NCI-H1694 (cell line): ENCODE results near the gene UBAC1.
"Not testable (repeated sequence)": the region's sequence is repeated elsewhere in the genome, so short reads cannot be mapped to it uniquely, and the experiment has no call there.

Experiments used
- DNase-seq: peaks from one replicate; lab custom pipeline; 2025; lab: John Stamatoyannopoulos, UW

Gene UBAC1

DNA sequence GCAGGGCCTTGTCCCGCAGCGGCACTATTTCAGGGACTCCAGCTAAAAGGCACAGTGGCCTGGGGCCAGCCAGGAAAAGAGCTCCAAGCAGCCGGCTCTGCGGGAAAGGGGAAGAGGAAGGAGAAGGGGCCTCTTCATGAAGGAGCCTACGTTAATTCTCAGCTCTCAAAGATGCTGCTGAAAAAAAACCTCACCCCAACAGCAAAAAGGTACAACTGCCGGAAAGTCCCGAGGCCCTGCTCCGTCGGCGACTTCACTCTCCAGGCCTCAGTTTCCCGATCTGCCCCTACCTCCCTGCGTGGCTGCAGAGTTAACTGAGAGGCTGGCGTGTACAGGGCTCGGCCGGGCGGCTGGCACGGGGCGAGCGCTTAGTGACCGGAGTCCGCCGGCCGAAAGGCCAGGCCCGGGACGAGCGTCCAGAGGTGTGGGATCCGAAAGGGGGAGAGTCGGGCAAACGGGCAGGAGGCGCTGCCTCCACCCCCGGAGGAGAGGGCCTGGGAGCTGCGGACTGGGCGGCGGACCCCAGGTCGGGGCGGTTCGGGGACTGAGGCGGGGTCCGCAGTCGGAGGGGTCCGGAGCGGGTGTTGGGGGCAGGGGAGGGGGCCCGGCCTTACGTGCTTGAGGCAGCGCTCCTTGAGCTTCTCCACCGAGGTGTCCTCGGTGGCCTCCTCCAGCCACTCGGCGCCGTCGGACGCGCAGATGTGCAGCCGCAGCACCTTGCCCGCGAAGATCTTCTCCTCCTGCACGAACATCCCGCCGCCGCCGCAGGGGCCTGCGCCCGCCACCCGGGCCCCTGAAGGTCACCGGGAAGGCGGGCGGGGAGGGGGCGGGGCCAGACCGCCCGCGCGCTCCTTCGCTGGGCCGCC is 529 bp downstream of the UBAC1 start:
- no peak for DNase-seq

DNA sequence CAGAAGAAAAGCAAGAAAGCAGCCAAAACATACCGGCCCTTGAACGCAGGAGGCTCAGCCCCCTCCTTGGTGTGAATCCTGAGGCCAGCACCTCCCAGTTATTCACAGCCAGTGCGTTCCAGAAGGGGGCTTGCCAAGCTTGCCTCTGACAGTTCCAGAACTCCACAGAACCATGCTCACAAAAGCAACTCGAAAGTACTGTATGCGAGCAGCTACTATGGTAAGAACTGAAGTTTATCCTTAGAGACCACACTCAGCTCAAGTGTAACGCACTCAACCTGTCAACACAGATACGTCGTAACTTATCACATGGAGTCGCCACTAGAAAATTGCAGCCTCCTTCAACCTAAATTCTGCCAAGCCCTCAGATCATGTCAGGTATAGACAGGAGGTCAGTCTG is 1.4 kb downstream of the UBAC1 start:
- no peak for DNase-seq

DNA sequence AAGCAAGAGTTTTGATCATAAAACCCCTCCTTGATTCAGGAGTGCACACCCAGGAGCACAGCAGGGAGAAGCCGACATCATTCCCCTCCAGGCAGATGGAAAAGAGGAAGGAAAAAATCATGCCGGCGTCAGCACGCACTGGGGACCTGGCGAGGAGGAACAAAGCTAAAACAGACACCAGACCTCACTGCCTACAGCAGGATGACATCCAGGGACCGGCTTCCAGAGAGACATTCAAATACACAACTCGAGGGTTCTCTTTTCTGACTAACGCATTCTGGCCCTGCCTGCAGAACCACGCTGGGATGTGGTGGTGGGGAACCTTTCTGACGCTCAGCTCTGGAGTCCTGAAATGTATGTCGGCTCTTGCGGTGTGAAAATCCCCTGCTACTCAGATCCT is 2.7 kb downstream of the UBAC1 start:
- DNase-seq = no peak

DNA sequence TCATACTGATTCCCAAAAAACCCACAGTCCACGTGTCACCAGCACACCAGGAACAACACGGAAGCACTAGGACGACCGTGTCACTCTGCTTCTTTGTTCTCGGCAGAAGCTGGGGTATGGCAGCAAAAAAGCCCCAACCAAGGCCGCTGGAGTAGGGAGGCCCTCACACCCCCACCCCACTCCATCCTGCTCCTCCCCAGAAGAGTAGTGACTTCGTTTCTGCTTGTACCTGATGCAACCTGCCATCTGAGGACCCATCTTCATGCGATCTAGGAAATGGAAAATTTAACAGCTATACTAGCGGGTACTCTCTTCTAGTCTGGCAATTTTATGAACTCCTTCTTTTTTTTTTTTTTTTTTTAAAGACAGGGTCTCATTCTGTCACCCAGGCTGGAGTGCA is 3.7 kb downstream of the UBAC1 start:
- no peak for DNase-seq

DNA sequence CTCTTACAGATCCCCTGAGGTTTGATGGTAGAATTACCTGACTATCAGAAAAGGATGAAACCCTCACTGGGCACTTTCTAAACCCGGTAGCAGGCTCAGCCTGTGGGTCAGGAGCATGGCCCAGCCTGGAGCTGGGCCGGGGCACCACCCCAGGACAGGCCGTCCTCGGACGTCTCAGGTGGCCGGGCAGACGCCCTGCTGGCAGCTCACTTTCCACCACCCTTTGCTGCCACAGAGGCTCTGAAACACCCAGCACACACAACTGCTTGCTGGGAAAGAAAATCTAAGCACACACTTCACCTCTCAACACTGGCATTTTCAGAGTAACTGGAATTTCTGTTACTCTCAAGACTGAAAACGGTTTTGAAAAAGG is 4.4 kb downstream of the UBAC1 start:
- no peak for DNase-seq

DNA sequence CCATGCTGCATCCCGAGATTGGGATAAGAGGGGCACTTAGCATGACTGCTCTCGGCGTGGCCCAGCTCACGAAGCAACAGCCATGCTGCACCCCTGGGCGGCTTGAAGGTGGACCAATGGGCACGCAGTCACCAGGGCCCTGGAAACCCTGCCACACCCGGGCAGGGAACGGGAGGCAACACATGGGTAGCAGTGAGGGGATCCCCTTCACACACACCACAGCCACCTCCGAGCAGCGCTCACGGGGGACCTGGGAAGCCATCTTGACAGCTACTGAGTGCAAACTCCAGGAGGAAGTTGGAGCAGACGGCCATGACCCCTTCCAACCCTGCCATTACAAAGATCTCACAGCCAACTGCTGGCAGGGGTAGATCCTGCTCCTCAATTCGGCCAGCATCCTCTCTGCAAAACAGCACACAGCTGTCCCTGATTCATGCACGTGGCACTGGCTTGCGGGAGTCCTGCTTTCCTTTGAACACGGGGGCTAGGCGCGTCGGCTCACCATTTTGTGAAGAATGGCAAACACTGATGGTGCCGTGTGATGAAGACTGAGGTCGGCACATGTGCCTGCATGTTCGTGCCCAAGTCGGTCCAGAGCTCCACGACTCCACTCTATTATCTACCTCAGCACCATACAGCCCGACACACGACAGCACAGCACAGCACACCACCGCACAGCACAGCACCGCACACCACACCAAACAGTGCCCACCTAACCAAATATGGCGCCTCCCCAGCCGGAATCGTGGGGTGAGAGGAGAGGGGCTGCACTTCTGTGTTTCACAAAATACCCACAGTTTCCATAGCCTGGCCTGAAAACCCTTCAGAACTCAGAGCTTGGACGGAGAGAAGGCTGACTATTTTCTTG is 5.0 kb downstream of the UBAC1 start:
- no peak for DNase-seq

DNA sequence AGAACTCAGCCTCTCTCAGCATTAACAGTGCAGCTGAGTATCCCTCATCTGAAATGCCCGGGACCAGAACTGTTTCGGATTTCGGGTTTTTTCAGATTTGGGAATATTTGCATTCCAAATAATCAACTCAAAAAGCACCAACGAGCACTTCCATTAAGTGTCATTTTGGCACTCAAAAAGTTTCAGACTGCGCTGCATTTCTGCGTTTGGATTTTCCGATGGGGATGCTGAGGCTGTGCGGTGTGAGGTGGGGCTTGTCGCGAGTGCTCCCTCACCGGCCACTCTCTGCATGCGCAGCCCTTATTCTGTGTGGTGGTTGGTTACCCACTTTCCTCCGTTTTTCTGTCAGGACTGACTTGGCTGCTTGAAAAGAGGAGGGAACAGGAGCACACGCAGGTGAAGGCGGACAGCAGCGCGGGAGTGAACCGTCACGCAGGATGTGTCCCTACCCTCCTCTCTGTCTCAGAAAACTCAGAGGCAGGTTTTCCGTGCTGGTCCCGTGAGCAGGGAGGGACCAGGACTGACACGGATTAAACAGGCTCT is 8.4 kb downstream of the UBAC1 start:
- DNase-seq = no peak

DNA sequence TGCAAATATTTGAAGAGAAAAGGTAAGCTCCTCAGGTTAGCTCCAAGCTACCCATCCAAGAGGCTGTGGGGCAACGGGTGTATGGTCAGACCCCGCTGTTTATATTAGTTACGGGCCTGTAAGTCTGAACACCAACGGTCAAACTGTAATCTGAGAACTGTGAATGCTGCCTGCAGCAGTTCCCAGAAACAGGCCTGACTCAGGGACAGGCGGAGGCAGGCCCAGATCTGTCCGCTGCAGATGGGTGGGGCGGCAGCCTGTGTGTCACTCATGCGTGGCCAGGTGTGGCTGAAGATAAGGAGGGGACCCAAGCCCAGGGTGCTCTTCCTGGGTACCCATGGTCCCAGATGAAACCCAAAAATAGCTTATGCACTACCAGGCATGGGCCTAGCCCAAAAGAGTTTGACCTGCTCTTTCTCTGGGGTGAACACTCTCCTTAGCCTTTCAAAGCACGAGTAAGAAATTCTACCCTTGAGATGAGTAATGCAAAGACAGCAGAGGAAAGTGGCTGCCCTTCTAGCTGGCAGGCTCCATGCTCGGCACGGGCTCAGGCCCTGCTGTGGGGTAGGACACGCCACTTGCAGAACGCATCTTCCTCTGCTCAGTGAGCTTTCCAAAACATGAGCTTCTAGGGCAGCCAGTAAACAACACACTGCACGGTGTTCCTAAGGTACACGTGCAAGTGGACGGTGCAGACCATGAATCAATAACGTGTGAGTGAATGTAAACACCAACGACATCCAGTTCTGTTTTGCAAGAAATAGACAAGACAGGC is 9.1 kb downstream of the UBAC1 start:
- DNase-seq = no peak

DNA sequence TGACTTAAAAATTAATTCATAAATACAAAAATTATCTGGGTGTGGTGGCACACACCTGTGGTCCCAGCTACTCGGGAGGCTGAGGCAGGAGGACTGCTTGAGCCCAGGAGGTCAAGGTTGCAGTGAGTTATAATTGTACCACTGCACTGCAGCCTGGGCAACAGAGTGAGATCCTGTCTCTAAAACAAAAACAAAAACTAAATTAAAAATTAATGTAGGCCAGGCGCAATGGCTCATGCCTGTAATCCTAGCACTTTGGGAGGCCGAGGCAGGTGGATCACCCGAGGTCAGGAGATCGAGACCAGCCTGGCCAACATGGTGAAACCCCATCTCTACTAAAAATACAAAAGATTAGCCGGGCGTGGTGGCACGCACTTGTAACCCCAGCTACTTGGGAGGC is 9.9 kb downstream of the UBAC1 start:
- DNase-seq = not testable (repeated sequence)

DNA sequence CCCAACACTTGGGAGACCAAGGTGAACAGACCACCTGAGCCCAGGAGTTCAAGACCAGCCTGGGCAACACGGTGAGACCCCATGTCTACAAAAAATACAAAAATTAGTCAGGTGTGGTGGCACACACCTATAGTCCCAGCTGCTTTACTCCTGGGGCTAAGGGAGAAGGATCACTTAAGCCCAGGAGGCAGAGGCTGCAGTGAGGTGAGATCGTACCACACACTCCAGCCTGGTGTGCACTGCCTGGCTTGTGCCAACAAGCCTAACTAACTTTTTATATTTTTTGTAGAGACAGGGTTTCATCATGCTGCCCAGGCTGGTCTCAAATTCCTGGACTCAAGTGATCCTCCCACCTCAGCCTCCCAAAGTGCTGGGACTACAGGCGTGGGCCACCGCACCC is 10.3 kb downstream of the UBAC1 start:
- not testable (repeated sequence) for DNase-seq

DNA sequence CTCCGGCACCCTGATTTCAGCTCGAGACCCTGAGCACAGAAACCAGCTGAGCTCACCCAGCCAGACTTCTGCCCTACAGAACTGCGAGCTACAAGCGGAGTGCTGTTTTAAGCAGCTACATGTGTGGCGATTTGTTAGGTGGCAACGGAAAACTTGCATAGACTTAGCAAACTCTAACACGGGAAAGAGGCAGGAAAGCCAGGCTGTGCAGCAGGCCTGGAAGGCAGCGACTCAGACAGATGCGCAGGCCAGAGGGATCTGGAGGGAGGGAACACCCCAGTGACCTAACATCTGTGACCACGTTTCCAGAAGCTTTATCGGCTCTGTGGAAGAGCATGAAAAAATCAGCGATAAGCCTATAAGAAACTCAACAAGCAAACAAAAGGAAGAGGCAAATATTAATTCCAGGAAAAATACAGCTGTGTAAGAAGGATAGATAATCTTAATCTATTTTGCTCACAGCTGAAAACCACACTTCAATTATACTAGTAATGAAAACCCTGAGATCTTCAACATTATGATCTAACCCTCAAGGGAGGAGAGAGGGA is 11.0 kb downstream of the UBAC1 start:
- DNase-seq = no peak

DNA sequence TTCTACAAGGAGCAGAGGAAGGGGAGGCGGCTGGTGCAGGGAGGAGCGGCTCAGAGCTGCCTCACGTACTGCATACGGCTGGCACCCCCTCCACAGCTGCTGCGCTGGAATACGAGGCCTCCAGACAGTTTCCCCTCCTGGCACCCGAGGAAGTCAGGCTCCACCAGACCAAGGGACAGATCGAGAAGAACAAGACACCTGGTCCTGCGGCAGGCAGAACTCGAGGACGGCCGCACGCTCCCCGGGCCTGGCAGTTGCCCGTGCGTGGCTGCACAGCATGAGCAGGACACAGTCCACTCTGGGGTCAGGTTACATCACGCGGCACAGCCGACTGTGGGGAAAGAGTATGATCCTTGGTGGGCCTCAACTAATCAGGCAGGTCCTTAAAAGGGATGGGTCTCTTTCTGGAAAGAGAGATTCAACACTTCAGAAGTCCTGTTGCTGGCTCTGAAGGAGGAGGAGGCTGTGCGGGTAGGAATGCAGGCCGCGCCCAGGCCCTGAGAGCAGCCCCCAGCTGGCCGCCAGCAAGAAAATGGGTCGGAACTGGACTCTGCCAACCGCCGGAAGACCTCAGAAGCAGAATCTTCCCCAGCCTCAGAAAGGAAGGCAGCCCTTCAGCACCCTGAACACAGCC is 11.6 kb downstream of the UBAC1 start:
- DNase-seq = no peak

DNA sequence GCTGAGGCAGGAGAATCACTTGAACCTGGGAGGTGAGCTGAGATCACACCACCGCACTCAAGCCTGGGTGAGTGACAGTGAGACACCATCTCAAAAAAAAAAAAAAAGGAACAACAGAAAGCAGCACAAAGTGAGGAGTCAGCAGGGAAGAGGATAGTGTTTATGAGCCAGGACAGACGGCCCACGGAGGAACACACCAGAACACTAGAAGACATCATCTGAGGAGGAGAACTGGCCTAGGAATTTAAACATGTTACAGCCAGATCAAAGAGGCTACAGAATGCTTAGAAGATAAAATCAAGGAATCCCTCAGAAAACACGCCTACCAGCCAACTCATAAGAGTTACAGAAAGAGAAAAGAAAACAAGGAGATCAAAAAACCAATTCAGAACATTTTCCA is 12.2 kb downstream of the UBAC1 start:
- no peak for DNase-seq

DNA sequence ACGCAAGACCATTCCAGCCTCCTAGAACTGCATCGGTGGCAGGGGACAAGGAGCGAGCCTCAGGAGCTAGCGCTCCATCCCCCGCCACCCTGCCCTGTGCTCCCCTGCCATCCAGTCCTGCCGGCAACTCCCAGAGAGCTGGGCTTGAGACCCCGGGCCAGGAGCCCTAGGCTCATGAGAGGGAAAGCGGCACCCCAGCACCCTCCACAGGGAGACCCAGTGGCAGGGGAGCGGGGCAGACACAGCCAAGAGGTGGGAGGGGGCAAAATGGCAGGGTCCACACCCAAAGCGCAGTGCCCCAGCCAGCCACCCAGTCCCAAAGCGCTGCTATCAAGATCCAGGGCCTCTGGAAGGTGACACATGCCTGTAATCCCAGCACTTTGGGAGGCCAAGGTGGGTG is 12.7 kb downstream of the UBAC1 start:
- no peak for DNase-seq

DNA sequence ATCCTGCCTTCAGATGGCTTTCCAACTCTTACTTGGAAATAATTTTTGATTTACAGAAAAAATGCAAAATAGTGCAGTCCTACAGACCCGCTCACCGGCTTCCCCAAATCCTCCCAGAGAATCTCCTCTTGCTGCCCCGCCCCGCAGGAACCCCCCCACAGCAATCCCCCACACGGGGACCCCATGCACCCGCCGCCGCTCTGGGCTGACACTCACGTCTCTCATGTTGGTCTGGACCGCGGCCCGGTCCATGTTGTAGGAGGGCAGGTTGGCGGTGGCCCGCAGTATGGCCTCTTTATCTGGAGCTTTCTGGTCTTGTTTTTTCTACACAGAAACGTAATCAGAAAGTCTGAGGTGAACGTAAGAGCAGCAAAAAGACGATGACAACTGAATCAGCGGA is 13.6 kb downstream of the UBAC1 start:
- DNase-seq = no peak

DNA sequence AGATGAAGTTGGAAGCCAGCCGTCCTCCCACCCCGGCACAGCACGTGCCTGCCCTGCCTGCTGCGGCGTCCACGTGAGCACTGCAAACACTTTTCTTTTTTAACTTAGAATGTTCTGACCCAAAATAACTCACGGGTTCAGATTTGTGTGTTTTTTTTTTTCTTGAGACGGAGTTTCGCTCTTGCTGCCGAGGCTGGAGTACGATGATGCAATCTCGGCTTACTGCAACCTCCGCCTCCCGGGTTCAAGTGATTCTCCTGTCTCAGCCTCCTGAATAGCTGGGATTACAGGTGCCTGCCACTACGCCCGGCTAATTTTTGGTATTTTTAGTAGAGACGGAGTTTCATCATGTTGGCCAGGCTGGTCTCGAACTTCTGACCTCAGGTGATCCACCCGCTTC is 14.1 kb downstream of the UBAC1 start:
- DNase-seq = not testable (repeated sequence)

DNA sequence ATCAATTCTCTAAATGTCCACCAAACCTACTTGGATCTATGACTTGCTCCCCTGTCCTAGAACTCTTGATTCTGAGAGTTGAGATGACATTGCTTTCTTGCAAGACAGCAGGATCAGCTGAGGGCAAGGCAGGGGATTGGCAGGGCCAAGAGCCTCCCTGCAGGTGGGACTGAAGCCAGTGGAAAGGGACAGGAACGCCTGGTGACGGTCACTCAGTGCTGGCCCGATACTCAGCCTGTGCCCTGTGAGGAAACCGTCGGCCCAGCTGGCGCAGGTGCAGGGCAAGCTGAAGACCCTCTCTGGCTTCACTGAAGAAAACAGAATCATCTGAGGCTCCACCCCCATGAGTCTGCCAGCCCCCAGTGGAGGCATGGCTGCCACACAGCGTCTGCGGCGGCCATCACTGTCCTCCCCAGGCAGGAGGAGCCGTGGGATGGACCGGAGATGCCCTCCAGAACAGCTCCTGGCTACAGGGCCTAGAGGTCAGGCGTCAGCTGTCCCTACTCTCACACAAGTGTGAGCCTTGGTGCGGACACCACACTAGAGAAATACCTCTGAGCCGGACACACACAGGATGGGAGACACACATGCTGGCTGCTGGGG is 14.7 kb downstream of the UBAC1 start:
- no peak for DNase-seq

DNA sequence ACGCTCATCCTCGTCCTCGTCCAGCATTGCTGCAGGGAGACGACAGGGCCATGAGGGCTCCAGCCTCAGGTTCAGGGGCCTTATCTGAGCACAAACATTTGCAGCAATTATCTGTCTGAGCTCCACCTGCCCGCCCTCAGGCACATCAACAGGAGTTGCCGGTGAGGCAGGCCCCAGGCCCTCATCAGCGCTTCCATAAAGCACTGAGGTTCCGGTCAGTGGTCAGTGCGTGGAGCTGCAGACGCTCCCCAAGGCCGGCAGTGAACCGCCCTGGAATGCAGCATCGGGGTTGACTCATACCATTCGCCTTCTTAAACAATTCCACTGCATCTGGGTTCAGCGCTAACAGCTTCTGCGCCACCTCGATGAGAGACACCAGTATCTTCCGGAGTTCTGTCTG is 15.2 kb downstream of the UBAC1 start:
- no peak for DNase-seq

DNA sequence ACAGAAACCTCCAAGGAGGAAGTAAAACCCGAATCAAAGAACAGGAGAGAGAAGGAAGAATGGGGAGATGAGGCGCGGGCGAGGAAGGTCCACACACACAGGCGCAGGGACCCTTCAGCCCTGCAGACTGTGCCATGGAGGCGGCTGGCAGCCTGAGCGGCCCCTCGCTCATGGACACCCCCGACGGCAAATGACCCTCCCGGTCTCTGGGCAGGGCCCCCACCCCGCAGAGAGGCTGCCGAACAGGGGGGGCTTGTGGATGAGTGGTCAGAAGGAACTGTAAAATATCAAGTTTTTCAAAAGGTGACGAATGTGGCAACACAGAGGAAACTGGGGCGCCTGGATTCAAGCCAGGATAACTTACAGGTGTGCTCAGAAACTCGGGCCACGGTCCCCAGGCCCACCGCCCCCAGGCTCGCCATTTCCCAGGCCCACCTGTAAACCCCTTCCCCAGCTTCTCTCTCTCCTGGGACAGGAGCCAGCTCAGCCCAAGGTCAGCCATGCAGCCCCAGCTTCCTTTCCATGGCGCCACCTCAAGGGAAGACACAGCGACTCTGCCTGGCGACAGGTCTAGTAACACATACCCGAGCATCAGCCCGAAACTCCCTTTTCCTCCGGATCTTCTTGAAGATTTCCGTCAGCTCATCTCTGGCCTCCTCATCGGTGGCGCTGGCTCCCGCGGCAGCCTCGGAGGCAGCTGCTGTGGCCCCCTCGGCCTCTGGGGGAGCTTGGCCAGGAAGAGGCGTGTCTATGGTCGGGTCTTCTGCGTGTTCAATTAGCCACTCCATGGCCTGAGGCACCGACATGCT is 16.5 kb downstream of the UBAC1 start:
- no peak for DNase-seq

DNA sequence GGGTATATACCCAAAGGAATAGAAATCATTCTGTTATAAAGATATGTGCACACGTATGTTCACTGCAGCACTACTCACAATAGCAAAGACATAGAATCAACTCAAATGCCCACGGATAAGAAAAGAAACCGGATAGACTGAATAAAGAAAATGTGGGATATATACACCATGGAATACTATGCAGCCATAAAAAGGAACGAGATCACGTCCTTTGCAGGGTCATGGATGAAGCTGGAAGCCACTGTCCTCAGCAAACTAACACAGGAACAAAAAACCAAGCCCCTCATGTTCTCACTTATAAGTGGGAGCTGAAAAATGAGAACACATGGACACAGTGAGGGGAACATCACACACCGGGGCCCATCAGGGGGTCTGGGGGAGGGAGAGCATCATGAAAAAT is 17.6 kb downstream of the UBAC1 start:
- not testable (repeated sequence) for DNase-seq
